WTC11 (cell line): Measurements from ENCODE around the gene GJA5. TPM values are rescaled to one million over a fixed set of nuclear protein-coding genes. Genes with fewer than 3 reads are reported as not detected.

Experiments used
- ATAC-seq: fragments of 200-7000 bp; cut with Tn5 transposase; 2 replicates; pipeline ENCODE4 v1.10.0; 2021; ENCODE audit warnings: mild to moderate bottlenecking, moderate library complexity
- CTCF ChIA-PET: fragments of 300-600 bp; sonication (Branson Sonifier 250); formaldehyde crosslinking; loops from one replicate; lab custom pipeline; 2021; ENCODE audit warnings: antibody characterized with exemption; lab: Charles Lee
- POLR2A ChIA-PET: fragments of 350-600 bp; sonication (Branson Sonifier 250); formaldehyde crosslinking; loops from one replicate; lab custom pipeline; 2021; ENCODE audit warnings: antibody characterized with exemption; lab: Charles Lee
- DNase-seq: peaks from one replicate; pipeline ENCODE4 v3.0.0; 2021; ENCODE audit warnings: low spot score
- H3K27ac Mint-ChIP-seq: 2 replicates; pipeline ENCODE4 v1.8.0; 2021; ENCODE audit warnings: mixed read lengths
- H3K27me3 Mint-ChIP-seq: 2 replicates; pipeline ENCODE4 v1.8.0; 2021; ENCODE audit warnings: low read depth, mild to moderate bottlenecking, moderate library complexity, mixed read lengths
- H3K36me3 Mint-ChIP-seq: 2 replicates; pipeline ENCODE4 v1.8.0; 2021; ENCODE audit warnings: mixed read lengths
- H3K4me1 Mint-ChIP-seq: 2 replicates; pipeline ENCODE4 v1.8.0; 2022; ENCODE audit warnings: mixed read lengths
- H3K4me3 Mint-ChIP-seq: 2 replicates; pipeline ENCODE4 v1.8.0; 2021; ENCODE audit warnings: mild to moderate bottlenecking, moderate library complexity, mixed read lengths
- H3K9me3 Mint-ChIP-seq: 2 replicates; pipeline ENCODE4 v1.8.0; 2021; ENCODE audit warnings: mixed read lengths
- CREM ChIP-seq: sonication (generic); formaldehyde crosslinking; IDR thresholded peaks from 2 replicates; pipeline ENCODE4 v1.8.1; 2022; ENCODE audit warnings: mild to moderate bottlenecking, missing genetic modification reagents, moderate library complexity
- ELF4 ChIP-seq: sonication (generic); formaldehyde crosslinking; IDR thresholded peaks from 2 replicates; pipeline ENCODE4 v1.8.1; 2022; ENCODE audit warnings: low read depth, mild to moderate bottlenecking, moderate library complexity, missing genetic modification reagents
- KAT7 ChIP-seq: sonication (generic); formaldehyde crosslinking; IDR thresholded peaks from 2 replicates; pipeline ENCODE4 v1.8.1; 2023; ENCODE audit warnings: missing genetic modification reagents, mild to moderate bottlenecking, borderline replicate concordance
- TCF7 ChIP-seq: sonication (generic); formaldehyde crosslinking; IDR thresholded peaks from 2 replicates; pipeline ENCODE4 v1.8.0; 2022; ENCODE audit warnings: mild to moderate bottlenecking, low read depth, missing genetic modification reagents, moderate library complexity
- ZNF138 ChIP-seq: sonication (generic); formaldehyde crosslinking; conservative IDR thresholded peaks from 2 replicates; pipeline ENCODE4 v1.8.1; 2022; ENCODE audit warnings: mild to moderate bottlenecking, moderate library complexity, missing genetic modification reagents
- ZNF416 ChIP-seq: fragments of 250-450 bp; sonication (Bioruptor Pico); IDR thresholded peaks from 2 replicates; pipeline ENCODE4 v1.9.0; 2021; ENCODE audit warnings: mild to moderate bottlenecking, inconsistent platforms
- total RNA-seq: library from RNA; stranded (reverse); gene quantifications from 3 replicates; pipeline ENCODE4 v1.2.3, GENCODE V29; 2021
- TF ChIP-seq, protein P1 (sequence below): sonication (generic); formaldehyde crosslinking; IDR thresholded peaks from 2 replicates; pipeline ENCODE4 v1.8.0; 2023; ENCODE audit warnings: missing genetic modification reagents
- TF ChIP-seq, protein P2 (sequence below): fragments of 200-600 bp; IDR thresholded peaks from 2 replicates; pipeline ENCODE4 v1.8.0; 2022; ENCODE audit warnings: antibody characterized with exemption
- TF ChIP-seq, protein P3 (sequence below): sonication (generic); formaldehyde crosslinking; IDR thresholded peaks from 2 replicates; pipeline ENCODE4 v1.8.0; 2022; ENCODE audit warnings: mild to moderate bottlenecking, missing genetic modification reagents
- TF ChIP-seq, protein P4 (sequence below): sonication (generic); formaldehyde crosslinking; IDR thresholded peaks from 2 replicates; pipeline ENCODE4 v1.8.1; 2023; ENCODE audit warnings: mild to moderate bottlenecking, missing genetic modification reagents, moderate library complexity
- TF ChIP-seq, protein P5 (sequence below): sonication (generic); formaldehyde crosslinking; IDR thresholded peaks from 2 replicates; pipeline ENCODE4 v1.8.1; 2023; ENCODE audit warnings: mild to moderate bottlenecking, missing genetic modification reagents
- TF ChIP-seq, protein P6 (sequence below): fragments of 250-450 bp; sonication (Bioruptor Pico); IDR thresholded peaks from 2 replicates; pipeline ENCODE4 v1.9.0; 2021; ENCODE audit warnings: mild to moderate bottlenecking, borderline replicate concordance

Gene GJA5
- total RNA-seq, 1 experiment from 2014 or later: 2.2 TPM

DNA sequence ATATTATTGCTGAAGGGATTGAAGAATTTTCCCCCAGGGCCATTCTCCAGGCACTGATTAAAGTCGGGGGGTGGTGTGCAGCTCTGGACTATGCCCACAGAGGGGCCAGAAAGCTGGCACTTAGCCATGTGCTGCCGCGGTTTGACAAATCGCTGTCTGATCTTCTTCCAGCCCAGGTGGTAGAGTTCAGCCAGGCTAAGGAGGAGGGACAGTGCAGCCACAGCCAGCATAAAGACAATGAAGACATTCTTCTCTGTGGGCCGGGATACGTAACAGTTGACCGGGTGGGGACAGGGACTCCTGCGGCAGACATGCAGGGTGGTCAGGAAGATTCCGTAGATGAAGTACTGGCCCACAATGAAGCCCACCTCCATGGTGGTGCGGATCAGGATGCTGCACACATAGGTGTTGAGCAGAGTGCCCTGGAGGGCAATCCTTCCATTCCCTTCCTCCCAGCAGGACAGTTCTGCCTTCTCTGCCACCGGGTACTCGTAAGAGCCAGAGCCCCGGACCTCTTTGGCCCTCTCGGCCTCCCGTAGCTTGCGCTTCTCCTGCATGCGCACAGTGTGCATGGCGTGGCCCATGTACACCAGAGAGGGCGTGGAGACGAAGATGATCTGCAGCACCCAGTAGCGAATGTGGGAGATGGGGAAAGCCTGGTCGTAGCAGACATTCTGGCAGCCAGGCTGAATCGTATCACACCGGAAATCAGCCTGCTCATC lies 1.9 kb downstream of the GJA5 start:
- no peak for DNase-seq
- POLR2A ChIA-PET: no interaction called here
- TF ChIP-seq ELF4 (CRISPR knock-in tag) (no peak), CREM (CRISPR knock-in tag) (no peak)
- TF ChIP-seq, all 79 proteins: peak for 0
- Mint-ChIP-seq H3K27me3 (no peaks in the 10 kb centered on the region; the same call in 1 of the 2 replicates), H3K36me3 (no peaks in the 10 kb centered on the region), H3K4me1 (peaks cover 6% of the 10 kb centered on the region), H3K27ac (no peak overlapping the region), H3K9me3 (no peaks in the 10 kb centered on the region), H3K4me3 (no peak overlapping the region)
- no peak for ATAC-seq
- CTCF ChIA-PET: no interaction called here

DNA sequence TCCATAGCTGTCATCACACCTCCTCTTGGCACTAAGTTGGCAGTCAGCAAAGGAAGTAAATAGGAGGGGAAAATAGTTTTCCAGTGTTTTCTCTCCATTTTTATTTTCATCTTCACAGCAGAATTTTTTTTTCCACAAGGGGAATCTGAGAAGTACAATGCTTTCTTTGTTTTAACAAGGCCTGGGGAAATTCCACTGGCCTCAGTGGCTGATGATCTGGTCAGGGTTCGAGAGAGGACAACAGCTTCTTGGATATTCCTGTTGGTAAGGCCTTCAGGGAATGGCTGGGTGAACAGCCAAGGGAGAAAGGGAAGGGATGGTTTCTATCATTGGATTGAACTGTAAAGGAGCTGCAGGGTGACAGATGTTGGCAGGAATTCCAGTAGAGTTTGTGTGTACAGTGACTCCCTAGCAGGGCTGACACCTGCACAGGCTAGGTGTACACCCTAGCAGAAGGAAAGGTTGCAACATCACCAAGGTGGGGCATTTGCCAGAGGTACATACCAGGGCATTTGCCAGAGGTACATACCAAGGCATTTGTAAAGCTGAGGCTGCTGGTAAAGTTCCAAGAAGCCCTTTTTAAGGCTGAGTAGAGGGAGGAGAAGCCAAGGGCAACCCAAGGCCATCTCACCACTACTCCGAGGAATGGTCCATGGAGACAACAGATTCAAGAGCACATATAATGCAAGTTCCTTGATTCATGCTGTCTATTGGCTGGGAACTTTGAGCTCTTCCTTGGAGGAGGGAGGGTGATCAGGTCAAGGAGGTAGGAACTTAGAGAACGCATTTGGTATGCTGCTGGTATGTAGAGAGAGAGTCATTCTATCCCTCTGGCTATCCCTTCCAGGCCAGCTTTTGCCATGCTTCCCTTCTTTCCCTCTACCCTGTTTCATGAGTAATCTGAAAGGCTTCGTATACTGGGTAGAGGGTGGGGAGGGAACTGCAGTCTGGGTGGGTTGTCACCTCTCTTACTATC lies 3.1 kb downstream of the GJA5 start:
- ChIA-PET POLR2A (no interaction called here), CTCF (interaction anchor here (1.0 kb wide), 1 partner anchor 136 kb away, joined by 3 read pairs; no protein-coding TSS in a partner anchor)
- Mint-ChIP-seq H3K9me3 (no peaks in the 10 kb centered on the region), H3K4me3 (no peak overlapping the region), H3K27me3 (no peaks in the 10 kb centered on the region; the same call in 1 of the 2 replicates), H3K27ac (no peak overlapping the region), H3K36me3 (no peaks in the 10 kb centered on the region), H3K4me1 (peaks cover 6% of the 10 kb centered on the region)
- DNase-seq (no peak), ATAC-seq (no peak)
- TF ChIP-seq TCF7 (no peak), KAT7 (CRISPR knock-in tag) (no peak), ZNF416 (CRISPR knock-in tag) (no peak), ZNF138 (CRISPR knock-in tag) (no peak)
- TF ChIP-seq, protein P1, sequence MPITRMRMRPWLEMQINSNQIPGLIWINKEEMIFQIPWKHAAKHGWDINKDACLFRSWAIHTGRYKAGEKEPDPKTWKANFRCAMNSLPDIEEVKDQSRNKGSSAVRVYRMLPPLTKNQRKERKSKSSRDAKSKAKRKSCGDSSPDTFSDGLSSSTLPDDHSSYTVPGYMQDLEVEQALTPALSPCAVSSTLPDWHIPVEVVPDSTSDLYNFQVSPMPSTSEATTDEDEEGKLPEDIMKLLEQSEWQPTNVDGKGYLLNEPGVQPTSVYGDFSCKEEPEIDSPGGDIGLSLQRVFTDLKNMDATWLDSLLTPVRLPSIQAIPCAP (CRISPR knock-in tag): no peak
- TF ChIP-seq, protein P2, sequence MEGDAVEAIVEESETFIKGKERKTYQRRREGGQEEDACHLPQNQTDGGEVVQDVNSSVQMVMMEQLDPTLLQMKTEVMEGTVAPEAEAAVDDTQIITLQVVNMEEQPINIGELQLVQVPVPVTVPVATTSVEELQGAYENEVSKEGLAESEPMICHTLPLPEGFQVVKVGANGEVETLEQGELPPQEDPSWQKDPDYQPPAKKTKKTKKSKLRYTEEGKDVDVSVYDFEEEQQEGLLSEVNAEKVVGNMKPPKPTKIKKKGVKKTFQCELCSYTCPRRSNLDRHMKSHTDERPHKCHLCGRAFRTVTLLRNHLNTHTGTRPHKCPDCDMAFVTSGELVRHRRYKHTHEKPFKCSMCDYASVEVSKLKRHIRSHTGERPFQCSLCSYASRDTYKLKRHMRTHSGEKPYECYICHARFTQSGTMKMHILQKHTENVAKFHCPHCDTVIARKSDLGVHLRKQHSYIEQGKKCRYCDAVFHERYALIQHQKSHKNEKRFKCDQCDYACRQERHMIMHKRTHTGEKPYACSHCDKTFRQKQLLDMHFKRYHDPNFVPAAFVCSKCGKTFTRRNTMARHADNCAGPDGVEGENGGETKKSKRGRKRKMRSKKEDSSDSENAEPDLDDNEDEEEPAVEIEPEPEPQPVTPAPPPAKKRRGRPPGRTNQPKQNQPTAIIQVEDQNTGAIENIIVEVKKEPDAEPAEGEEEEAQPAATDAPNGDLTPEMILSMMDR: no peak
- TF ChIP-seq, protein P3, sequence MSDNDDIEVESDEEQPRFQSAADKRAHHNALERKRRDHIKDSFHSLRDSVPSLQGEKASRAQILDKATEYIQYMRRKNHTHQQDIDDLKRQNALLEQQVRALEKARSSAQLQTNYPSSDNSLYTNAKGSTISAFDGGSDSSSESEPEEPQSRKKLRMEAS (CRISPR knock-in tag): no peak
- TF ChIP-seq, protein P4, sequence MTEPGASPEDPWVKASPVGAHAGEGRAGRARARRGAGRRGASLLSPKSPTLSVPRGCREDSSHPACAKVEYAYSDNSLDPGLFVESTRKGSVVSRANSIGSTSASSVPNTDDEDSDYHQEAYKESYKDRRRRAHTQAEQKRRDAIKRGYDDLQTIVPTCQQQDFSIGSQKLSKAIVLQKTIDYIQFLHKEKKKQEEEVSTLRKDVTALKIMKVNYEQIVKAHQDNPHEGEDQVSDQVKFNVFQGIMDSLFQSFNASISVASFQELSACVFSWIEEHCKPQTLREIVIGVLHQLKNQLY (CRISPR knock-in tag): no peak
- TF ChIP-seq, protein P5, sequence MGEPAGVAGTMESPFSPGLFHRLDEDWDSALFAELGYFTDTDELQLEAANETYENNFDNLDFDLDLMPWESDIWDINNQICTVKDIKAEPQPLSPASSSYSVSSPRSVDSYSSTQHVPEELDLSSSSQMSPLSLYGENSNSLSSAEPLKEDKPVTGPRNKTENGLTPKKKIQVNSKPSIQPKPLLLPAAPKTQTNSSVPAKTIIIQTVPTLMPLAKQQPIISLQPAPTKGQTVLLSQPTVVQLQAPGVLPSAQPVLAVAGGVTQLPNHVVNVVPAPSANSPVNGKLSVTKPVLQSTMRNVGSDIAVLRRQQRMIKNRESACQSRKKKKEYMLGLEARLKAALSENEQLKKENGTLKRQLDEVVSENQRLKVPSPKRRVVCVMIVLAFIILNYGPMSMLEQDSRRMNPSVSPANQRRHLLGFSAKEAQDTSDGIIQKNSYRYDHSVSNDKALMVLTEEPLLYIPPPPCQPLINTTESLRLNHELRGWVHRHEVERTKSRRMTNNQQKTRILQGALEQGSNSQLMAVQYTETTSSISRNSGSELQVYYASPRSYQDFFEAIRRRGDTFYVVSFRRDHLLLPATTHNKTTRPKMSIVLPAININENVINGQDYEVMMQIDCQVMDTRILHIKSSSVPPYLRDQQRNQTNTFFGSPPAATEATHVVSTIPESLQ (CRISPR knock-in tag): no peak
- TF ChIP-seq, protein P6, sequence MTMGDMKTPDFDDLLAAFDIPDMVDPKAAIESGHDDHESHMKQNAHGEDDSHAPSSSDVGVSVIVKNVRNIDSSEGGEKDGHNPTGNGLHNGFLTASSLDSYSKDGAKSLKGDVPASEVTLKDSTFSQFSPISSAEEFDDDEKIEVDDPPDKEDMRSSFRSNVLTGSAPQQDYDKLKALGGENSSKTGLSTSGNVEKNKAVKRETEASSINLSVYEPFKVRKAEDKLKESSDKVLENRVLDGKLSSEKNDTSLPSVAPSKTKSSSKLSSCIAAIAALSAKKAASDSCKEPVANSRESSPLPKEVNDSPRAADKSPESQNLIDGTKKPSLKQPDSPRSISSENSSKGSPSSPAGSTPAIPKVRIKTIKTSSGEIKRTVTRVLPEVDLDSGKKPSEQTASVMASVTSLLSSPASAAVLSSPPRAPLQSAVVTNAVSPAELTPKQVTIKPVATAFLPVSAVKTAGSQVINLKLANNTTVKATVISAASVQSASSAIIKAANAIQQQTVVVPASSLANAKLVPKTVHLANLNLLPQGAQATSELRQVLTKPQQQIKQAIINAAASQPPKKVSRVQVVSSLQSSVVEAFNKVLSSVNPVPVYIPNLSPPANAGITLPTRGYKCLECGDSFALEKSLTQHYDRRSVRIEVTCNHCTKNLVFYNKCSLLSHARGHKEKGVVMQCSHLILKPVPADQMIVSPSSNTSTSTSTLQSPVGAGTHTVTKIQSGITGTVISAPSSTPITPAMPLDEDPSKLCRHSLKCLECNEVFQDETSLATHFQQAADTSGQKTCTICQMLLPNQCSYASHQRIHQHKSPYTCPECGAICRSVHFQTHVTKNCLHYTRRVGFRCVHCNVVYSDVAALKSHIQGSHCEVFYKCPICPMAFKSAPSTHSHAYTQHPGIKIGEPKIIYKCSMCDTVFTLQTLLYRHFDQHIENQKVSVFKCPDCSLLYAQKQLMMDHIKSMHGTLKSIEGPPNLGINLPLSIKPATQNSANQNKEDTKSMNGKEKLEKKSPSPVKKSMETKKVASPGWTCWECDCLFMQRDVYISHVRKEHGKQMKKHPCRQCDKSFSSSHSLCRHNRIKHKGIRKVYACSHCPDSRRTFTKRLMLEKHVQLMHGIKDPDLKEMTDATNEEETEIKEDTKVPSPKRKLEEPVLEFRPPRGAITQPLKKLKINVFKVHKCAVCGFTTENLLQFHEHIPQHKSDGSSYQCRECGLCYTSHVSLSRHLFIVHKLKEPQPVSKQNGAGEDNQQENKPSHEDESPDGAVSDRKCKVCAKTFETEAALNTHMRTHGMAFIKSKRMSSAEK (CRISPR knock-in tag): no peak
